NT2/D1 (cell line): ENCODE measurements around the gene ADCY9.
A peak's percentile ranks its signal among the peaks of the same experiment; 100 is the strongest.

Experiments
- DNase-seq: peaks from one replicate; pipeline ENCODE4 v3.0.0-alpha.2; 2011; ENCODE audit warnings: low read depth, low spot score
- H3K27me3 ChIP-seq: 2 replicates; pipeline ENCODE4 v1.6.0; 2011; ENCODE audit warnings: mild to moderate bottlenecking; ENCODE audit not compliant: insufficient read length, insufficient read depth
- H3K36me3 ChIP-seq: 2 replicates; pipeline ENCODE4 v1.6.1; 2011; ENCODE audit warnings: mild to moderate bottlenecking, low read length, mixed read lengths; ENCODE audit not compliant: insufficient read depth, insufficient read length
- H3K4me1 ChIP-seq: 2 replicates; pipeline ENCODE4 v1.5.1; 2011; ENCODE audit not compliant: insufficient read depth, insufficient read length
- H3K4me3 ChIP-seq: 2 replicates; pipeline ENCODE4 v1.5.1; 2011; ENCODE audit warnings: low read depth; ENCODE audit not compliant: insufficient read length
- H3K9ac ChIP-seq: 2 replicates; pipeline ENCODE4 v1.6.0; 2011; ENCODE audit warnings: low read depth; ENCODE audit not compliant: insufficient read length
- H3K9me3 ChIP-seq: 2 replicates; pipeline ENCODE4 v1.5.1; 2011; ENCODE audit warnings: mild to moderate bottlenecking, low read length; ENCODE audit not compliant: insufficient read depth
- SUZ12 ChIP-seq: IDR thresholded peaks from 2 replicates; pipeline ENCODE4 v1.6.1; 2011; ENCODE audit not compliant: insufficient read length, insufficient read depth; ENCODE audit errors: extremely low read depth
- YY1 ChIP-seq: IDR thresholded peaks from 2 replicates; pipeline ENCODE4 v1.6.1; 2011; ENCODE audit not compliant: insufficient read length, insufficient read depth
- ZNF274 ChIP-seq: IDR thresholded peaks from 2 replicates; pipeline ENCODE4 v1.6.1; 2011; ENCODE audit warnings: mild to moderate bottlenecking, low read depth, low read length

The ADCY9 gene

DNA sequence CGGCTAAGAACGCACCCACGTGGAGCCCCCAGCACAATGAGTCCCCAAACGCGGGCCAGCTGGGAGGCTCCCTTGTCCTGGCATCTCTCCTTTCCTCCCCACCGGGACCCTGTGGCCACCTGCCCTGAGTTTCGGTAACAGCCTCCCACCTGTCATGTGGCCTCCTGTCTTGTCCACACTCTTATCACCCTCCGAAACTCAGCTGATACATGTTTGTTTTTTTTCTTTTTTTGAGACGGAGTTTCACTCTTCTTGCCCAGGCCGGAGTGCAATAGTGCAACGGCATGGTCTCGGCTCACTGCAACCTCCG, 130.1 kb downstream of the ADCY9 start:
- no peaks in the 10 kb centered on the region for H3K9me3 ChIP-seq
- no peak overlapping the region for H3K9ac ChIP-seq
- H3K36me3 ChIP-seq: peaks cover 12% of the 10 kb centered on the region
- DNase-seq: no peak
- no peak overlapping the region for H3K4me3 ChIP-seq
- peaks cover 4% of the 10 kb centered on the region for H3K27me3 ChIP-seq
- TF ChIP-seq ZNF274 (no peak), SUZ12 (no peak), YY1 (no peak)
- H3K4me1 ChIP-seq: peaks cover 3% of the 10 kb centered on the region

DNA sequence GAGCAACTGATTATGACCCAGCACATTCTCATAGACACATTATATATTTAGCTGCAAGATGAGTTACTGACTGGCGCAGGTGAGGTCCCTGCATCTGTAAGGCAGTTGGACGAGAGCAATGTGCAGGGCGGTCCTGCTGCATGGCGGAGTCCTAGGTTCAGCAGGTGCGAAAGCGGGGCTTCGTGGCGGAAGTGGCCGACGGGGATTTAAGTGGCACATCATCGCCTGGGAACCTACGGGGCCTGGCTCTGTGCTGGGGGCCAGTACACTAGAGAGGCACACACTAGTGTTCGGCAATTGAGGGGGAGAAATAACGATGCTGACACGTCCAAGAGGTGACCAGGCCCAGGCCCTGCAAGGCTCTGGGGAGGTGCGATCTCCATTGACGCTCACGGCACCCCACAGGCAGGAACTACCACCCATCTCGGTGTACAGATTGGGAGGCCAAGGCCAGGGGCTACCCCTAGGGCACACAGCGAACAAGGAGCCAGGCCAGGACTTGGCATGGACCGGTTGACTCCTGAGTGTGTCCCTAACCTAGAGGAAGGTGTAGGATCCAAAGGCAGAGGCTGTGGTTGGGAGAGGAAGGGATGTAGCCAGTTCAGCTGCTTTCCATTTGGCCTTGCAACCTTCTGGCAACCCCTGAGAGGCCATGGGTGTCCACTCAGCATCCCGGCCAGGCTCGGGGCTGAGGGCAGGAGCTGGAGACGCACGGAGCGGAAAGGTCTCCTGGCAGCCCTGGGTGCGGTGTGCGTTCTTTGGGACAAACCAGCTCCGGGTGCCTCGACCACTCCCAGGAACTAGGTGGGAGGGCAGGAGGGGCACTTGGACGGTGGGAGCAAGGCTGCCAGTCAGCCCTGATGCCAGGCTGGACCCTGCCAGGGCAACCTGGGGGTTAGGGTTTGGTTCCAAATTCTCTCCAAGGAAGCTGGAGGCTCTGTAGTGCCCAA, 131.9 kb downstream of the ADCY9 start:
- H3K9me3 ChIP-seq: no peaks in the 10 kb centered on the region
- H3K4me1 ChIP-seq: peaks cover 3% of the 10 kb centered on the region
- H3K27me3 ChIP-seq: peaks cover 4% of the 10 kb centered on the region
- no peak for DNase-seq
- H3K36me3 ChIP-seq: peaks cover 16% of the 10 kb centered on the region
- H3K9ac ChIP-seq: no peak overlapping the region
- TF ChIP-seq SUZ12: no peak
- TF ChIP-seq ZNF274: no peak
- no peak for TF ChIP-seq YY1
- H3K4me3 ChIP-seq: no peak overlapping the region

GRCh38 chr16:3983081-3983520, 133.1 kb downstream of the ADCY9 start:
- TF ChIP-seq SUZ12 (no peak), ZNF274 (no peak), YY1 (no peak)
- Histone ChIP-seq H3K36me3 (peaks cover 26% of the 10 kb centered on the region), H3K9ac (peak overlapping the region; percentile 59), H3K27me3 (peaks cover 4% of the 10 kb centered on the region), H3K4me1 (peaks cover 3% of the 10 kb centered on the region), H3K9me3 (no peaks in the 10 kb centered on the region), H3K4me3 (peak overlapping the region; percentile 6)
- peak; percentile 78 for DNase-seq

- peaks cover 4% of the 10 kb centered on the region for H3K27me3 ChIP-seq
- peaks cover 28% of the 10 kb centered on the region for H3K36me3 ChIP-seq
- H3K9me3 ChIP-seq: no peaks in the 10 kb centered on the region
- no peak overlapping the region for H3K9ac ChIP-seq
- H3K4me3 ChIP-seq: no peak overlapping the region
- peaks cover 3% of the 10 kb centered on the region for H3K4me1 ChIP-seq
- no peak for TF ChIP-seq YY1
- TF ChIP-seq ZNF274: no peak
- TF ChIP-seq SUZ12: no peak
- DNase-seq: no peak
Observed at GRCh38 chr16:3982216-3982615, 134.0 kb downstream of the ADCY9 start.

- no peak overlapping the region for H3K4me3 ChIP-seq
- H3K9ac ChIP-seq: peak overlapping the region; percentile 0
- H3K9me3 ChIP-seq: no peaks in the 10 kb centered on the region
- peaks cover 28% of the 10 kb centered on the region for H3K36me3 ChIP-seq
- TF ChIP-seq SUZ12: no peak
- TF ChIP-seq ZNF274: no peak
- no peak for DNase-seq
- peaks cover 4% of the 10 kb centered on the region for H3K27me3 ChIP-seq
- peaks cover 3% of the 10 kb centered on the region for H3K4me1 ChIP-seq
Observed at GRCh38 chr16:3980253-3981111, 135.8 kb downstream of the ADCY9 start.

- Histone ChIP-seq H3K4me3 (no peak overlapping the region), H3K4me1 (peaks cover 3% of the 10 kb centered on the region), H3K9me3 (no peaks in the 10 kb centered on the region), H3K27me3 (peaks cover 4% of the 10 kb centered on the region), H3K9ac (no peak overlapping the region), H3K36me3 (peaks cover 33% of the 10 kb centered on the region)
- TF ChIP-seq SUZ12 (no peak), YY1 (no peak), ZNF274 (no peak)
- DNase-seq: no peak
Observed at GRCh38 chr16:3979518-3979917, 136.7 kb downstream of the ADCY9 start.

DNA sequence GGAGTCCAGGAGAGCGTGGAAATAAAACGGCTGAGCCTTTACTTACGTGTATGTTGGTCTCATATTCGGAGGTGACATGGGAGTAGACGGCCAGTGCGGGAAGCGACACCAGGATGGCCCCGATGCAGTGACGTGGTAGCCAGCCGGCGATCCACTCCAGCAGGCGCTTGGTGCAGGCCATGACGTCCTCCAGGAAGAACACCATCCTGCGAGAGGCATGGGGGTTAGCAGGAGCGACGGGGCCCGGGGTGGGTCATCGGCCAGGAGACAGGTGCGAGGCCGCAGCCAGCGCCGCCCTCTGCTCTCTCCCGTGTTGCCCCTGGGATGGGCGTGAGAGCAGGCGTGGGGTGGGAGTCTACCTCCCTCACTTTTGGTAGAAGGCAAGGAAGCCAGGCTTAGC, 137.2 kb downstream of the ADCY9 start:
- Histone ChIP-seq H3K9ac (no peak overlapping the region), H3K4me3 (no peak overlapping the region), H3K9me3 (no peaks in the 10 kb centered on the region), H3K4me1 (peaks cover 3% of the 10 kb centered on the region), H3K36me3 (peaks cover 33% of the 10 kb centered on the region), H3K27me3 (peaks cover 4% of the 10 kb centered on the region)
- DNase-seq: no peak
- no peak for TF ChIP-seq YY1
- TF ChIP-seq ZNF274: no peak
- TF ChIP-seq SUZ12: no peak
